AML-193 (cell line): ENCODE data around the gene AP3M1.
"Not testable (repeated sequence)": the region's sequence is repeated elsewhere in the genome, so short reads cannot be mapped to it uniquely, and the experiment has no call there.

ENCODE experiments used
- DNase-seq, 2 experiments: peaks; one replicate each; lab custom pipeline; 2025; lab: John Stamatoyannopoulos, UW

The AP3M1 gene

GRCh38 chr10:74150204-74150989 lies at the start of gene AP3M1:
Gene AP3M1 (minus strand): TSS chr10:74150828. CDS start chr10:74138379, 12,449 bp downstream.
- DNase-seq = no peak

- no peak for DNase-seq
These were observed 48.7 kb upstream of the AP3M1 start for GRCh38 chr10:74199315-74199714.

GRCh38 chr10:74194999-74195398 lies 44.4 kb upstream of the AP3M1 start:
- DNase-seq = no peak

GRCh38 chr10:74194545-74194944 lies 43.9 kb upstream of the AP3M1 start:
- DNase-seq = no peak

- no peak for DNase-seq
These were observed 39.9 kb upstream of the AP3M1 start for GRCh38 chr10:74190494-74190893.

- DNase-seq = peak; percentile 68 to 79
These were observed 39.4 kb upstream of the AP3M1 start for GRCh38 chr10:74189999-74190421.

- DNase-seq = not testable (repeated sequence)
These were observed 38.0 kb upstream of the AP3M1 start for GRCh38 chr10:74188617-74189016.

- DNase-seq = no peak
These were observed 36.6 kb upstream of the AP3M1 start for GRCh38 chr10:74187237-74187636.

- no peak for DNase-seq
These were observed 36.0 kb upstream of the AP3M1 start for GRCh38 chr10:74186678-74187077.

- no peak for DNase-seq
These were observed 28.6 kb upstream of the AP3M1 start for GRCh38 chr10:74179111-74179710.

GRCh38 chr10:74178042-74178791 lies 27.6 kb upstream of the AP3M1 start:
- DNase-seq = no peak

- peak in 1 of 2 experiments; percentile 28 for DNase-seq
These were observed 26.6 kb upstream of the AP3M1 start for GRCh38 chr10:74177140-74177677.

GRCh38 chr10:74176380-74177139 lies 25.9 kb upstream of the AP3M1 start:
- peak; percentile 95 to 97 for DNase-seq

- no peak for DNase-seq
These were observed 25.1 kb upstream of the AP3M1 start for GRCh38 chr10:74175510-74176379.

GRCh38 chr10:74174521-74174920 lies 23.9 kb upstream of the AP3M1 start:
- no peak for DNase-seq

GRCh38 chr10:74171625-74172024 lies 21.0 kb upstream of the AP3M1 start:
- no peak for DNase-seq

- DNase-seq = no peak
These were observed 16.8 kb upstream of the AP3M1 start for GRCh38 chr10:74167443-74167842.

GRCh38 chr10:74165530-74165901 lies 14.9 kb upstream of the AP3M1 start:
- no peak for DNase-seq

GRCh38 chr10:74164716-74165529 lies 14.3 kb upstream of the AP3M1 start:
- DNase-seq = no peak
